K562 (cell line): Measurements from ENCODE around the gene MAP2K7. TPM values are rescaled to one million over a fixed set of nuclear protein-coding genes. Genes with fewer than 3 reads are reported as not detected.

Experiments used
- HMG20B ChIP-seq: fragments of 250-450 bp; sonication (Bioruptor Pico); IDR thresholded peaks from 2 replicates; pipeline ENCODE4 v1.5.0; 2021; ENCODE audit warnings: mild to moderate bottlenecking
- LCOR ChIP-seq: sonication (generic); formaldehyde crosslinking; IDR thresholded peaks from 2 replicates; pipeline ENCODE4 v1.8.0; 2022; ENCODE audit warnings: mild to moderate bottlenecking, missing genetic modification reagents
- NFIC ChIP-seq: fragments of 450-650 bp; IDR thresholded peaks from 2 replicates; pipeline ENCODE4 v1.6.1; 2017; ENCODE audit warnings: mild to moderate bottlenecking, inconsistent platforms
- POLR2AphosphoS5 ChIP-seq: IDR thresholded peaks from 2 replicates; pipeline ENCODE4 v1.6.1; 2011; ENCODE audit warnings: mild to moderate bottlenecking, low read depth, low read length, moderate library complexity; ENCODE audit not compliant: control insufficient read depth, insufficient read depth
- POLR2B ChIP-seq: fragments of 450-650 bp; IDR thresholded peaks from 2 replicates; pipeline ENCODE4 v1.6.1; 2018; ENCODE audit warnings: low read depth; ENCODE audit not compliant: partially characterized antibody
- POLR2G ChIP-seq: fragments of 200-400 bp; formaldehyde crosslinking; IDR thresholded peaks from 2 replicates; pipeline ENCODE4 v1.6.1; 2017; ENCODE audit warnings: low read depth, mild to moderate bottlenecking, antibody characterized with exemption, low read length, moderate library complexity
- RAD21 ChIP-seq, 2 experiments: fragments of 250-450 bp in 1 of 2; fragments of 450-650 bp in 1 of 2; sonication (Bioruptor Pico) in 1 of 2; formaldehyde crosslinking in 1 of 2; IDR thresholded peaks in 1 of 2; conservative IDR thresholded peaks in 1 of 2; 2 replicates each; pipeline versions ENCODE4 v1.4.0 to v1.8.0; 2020 to 2022; ENCODE audit warnings: mild to moderate bottlenecking in 2 of 2, moderate library complexity in 1 of 2
- RBM22 ChIP-seq: fragments of 200-400 bp; formaldehyde crosslinking; IDR thresholded peaks from 2 replicates; pipeline ENCODE4 v1.6.1; 2018; ENCODE audit warnings: low read length, low read depth; ENCODE audit not compliant: poor library complexity, severe bottlenecking
- RFX1 ChIP-seq: fragments of 450-650 bp; IDR thresholded peaks from 2 replicates; pipeline ENCODE4 v1.6.1; 2016; ENCODE audit warnings: mild to moderate bottlenecking, moderate library complexity
- SMAD2 ChIP-seq: fragments of 150-350 bp; IDR thresholded peaks from 2 replicates; pipeline ENCODE4 v1.6.1; 2014; ENCODE audit warnings: low read depth, mild to moderate bottlenecking, low read length
- SMARCE1 ChIP-seq: fragments of 450-650 bp; IDR thresholded peaks from 2 replicates; pipeline ENCODE4 v1.7.1; 2016; ENCODE audit warnings: mild to moderate bottlenecking
- SMC3 ChIP-seq: conservative IDR thresholded peaks from 2 replicates; pipeline ENCODE4 v1.6.1; 2011; ENCODE audit warnings: low read depth, low read length, improper control_type of control experiment; ENCODE audit not compliant: insufficient read depth
- XRCC4 ChIP-seq: IDR thresholded peaks from one replicate; pipeline ENCODE4 v1.6.1; 2011; ENCODE audit not compliant: insufficient read depth, insufficient read length; ENCODE audit errors: extremely low read depth
- ZBTB7A ChIP-seq: IDR thresholded peaks from 2 replicates; pipeline ENCODE4 v1.6.1; 2011; ENCODE audit warnings: low read depth, mild to moderate bottlenecking, low read length, moderate library complexity, borderline replicate concordance; ENCODE audit not compliant: control insufficient read depth
- ZZZ3 ChIP-seq: fragments of 450-650 bp; IDR thresholded peaks from 2 replicates; pipeline ENCODE4 v1.6.1; 2016; ENCODE audit warnings: antibody characterized with exemption, mild to moderate bottlenecking, moderate library complexity
- polyA plus RNA-seq, 8 experiments: library from polyadenylated mRNA; depleted of rRNA in 4 of 8; stranded (reverse) in 5 of 8; unstranded in 3 of 8; fragments of >200 nt; fragmentation: Nextera tagmentation in 2 of 8; fragmentation: Illumina TruSeq in 1 of 8; extraction: Ambion mirVana in 2 of 8; extraction: Trizol in 1 of 8; gene quantifications; 2 replicates each; pipeline versions ENCODE4 v1.2.1 to v1.2.3, GENCODE V29; 2011 to 2014; ENCODE audit warnings: inconsistent platforms in 1 of 8, missing spikeins in 1 of 8
- total RNA-seq, 7 experiments: library from RNA; depleted of rRNA in 6 of 7; stranded (reverse); fragments of >200 nt in 6 of 7; fragmentation: Illumina TruSeq in 2 of 7; extraction: Trizol in 2 of 7; gene quantifications; 2 replicates each; pipeline versions ENCODE4 v1.2.1 to v1.2.3, GENCODE V29; 2011 to 2021; ENCODE audit warnings: low replicate concordance in 1 of 7
- TF ChIP-seq, protein P1 (sequence below): sonication (generic); formaldehyde crosslinking; IDR thresholded peaks from 2 replicates; pipeline ENCODE4 v1.8.1; 2023; ENCODE audit warnings: mild to moderate bottlenecking, missing genetic modification reagents, moderate library complexity
- TF ChIP-seq, protein P2 (sequence below), 3 experiments: IDR thresholded peaks in 2 of 3; conservative IDR thresholded peaks in 1 of 3; 2 replicates each; pipeline ENCODE4 v1.5.1; 2011 to 2012; ENCODE audit warnings: low read length in 3 of 3, mild to moderate bottlenecking in 3 of 3, control low read depth in 2 of 3, improper control_type of control experiment in 1 of 3, inconsistent platforms in 1 of 3, low read depth in 1 of 3, mixed read lengths in 1 of 3, moderate library complexity in 1 of 3; ENCODE audit not compliant: insufficient read depth in 2 of 3
- TF ChIP-seq, protein P3 (sequence below): fragments of 200-800 bp; sonication (Bioruptor generic); IDR thresholded peaks from 2 replicates; pipeline ENCODE4 v1.6.1; 2017; ENCODE audit warnings: missing genetic modification characterization, missing compliant biosample characterization
- TF ChIP-seq, protein P4 (sequence below), 2 experiments: fragments of 450-650 bp in 1 of 2; sonication (generic) in 1 of 2; formaldehyde crosslinking in 1 of 2; IDR thresholded peaks in 1 of 2; conservative IDR thresholded peaks in 1 of 2; 2 replicates each; pipeline versions ENCODE4 v1.6.1 to v1.8.1; 2016 to 2023; ENCODE audit warnings: mild to moderate bottlenecking in 2 of 2, moderate library complexity in 2 of 2, inconsistent platforms in 1 of 2, missing genetic modification reagents in 1 of 2

MAP2K7 gene
- total and polyA plus RNA-seq, 9 of the 15 experiments (the other 6 are each of a cell fraction or from before 2014, with no cell fraction given) = 0.51 to 45.8 (median 14.1) TPM

DNA sequence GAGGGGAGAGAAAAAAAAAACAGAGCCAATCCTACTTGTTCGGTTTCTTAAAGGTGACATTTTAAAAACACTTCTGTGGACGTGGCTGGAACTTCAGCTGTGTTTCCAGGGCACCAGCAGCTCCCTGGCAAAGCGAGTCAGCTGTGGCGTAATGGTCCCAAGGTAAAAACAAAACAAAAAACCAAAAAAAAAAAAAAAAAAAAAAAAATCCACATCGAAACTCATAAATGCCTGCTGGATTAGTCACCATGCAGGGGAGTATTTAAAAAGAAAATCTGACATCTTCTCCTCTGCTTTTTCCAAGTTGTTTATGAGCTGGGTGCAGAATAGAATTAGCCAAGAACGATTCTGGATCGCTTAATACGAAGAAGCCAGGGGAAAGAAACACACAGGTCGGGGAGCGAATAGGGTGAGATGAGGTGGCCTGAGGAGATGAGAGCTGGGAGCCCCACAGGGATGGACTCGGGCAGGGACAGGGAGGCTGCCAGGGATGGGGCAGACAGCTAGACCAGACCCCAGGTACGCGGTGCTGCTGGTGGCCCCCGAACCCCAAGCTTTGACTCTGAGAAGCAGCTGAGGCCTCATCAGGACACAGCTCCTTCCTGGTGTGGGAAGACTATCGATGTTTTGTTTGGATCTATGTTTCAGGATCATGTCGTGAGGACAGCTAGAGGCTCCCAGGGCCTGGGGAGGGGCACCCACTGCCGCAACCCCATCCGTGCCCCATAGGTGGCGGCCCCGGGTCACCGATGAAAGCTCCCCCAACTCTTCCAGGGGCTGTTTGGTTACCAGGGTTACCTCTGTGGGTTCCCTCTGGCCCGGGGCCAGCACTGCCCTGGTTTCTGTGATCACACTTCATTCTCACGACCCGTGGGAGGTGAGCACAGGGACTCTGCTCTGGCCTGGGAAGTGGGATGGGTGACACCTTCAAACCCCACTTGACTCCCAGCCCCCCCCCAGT is 25.3 kb downstream of the MAP2K7 start (continued):
- TF ChIP-seq RBM22 (peak; percentile 62), HMG20B (CRISPR knock-in tag) (no peak), SMARCE1 (no peak), LCOR (CRISPR knock-in tag) (no peak), POLR2G (peak; percentile 69), XRCC4 (no peak), NFIC (peak; percentile 91), POLR2AphosphoS5 (peak; percentile 26; the same call in 1 of the 2 replicates), SMC3 (0 out of 2 replicates have a peak, but pooled peaks have one; percentile 24), POLR2B (peak; percentile 55), SMAD2 (no peak), RAD21 (CRISPR knock-in tag; conservative IDR thresholded peaks at IDR 0.05 in 1 of 2, IDR thresholded peaks at IDR 0.05 in 1 of 2) (peak in 1 of 2 experiments; percentile 51; a peak in 2 of 4 replicates), RFX1 (peak; percentile 86), ZBTB7A (peak; percentile 48; the same call in 1 of the 2 replicates), ZZZ3 (no peak)
- TF ChIP-seq, protein P1, sequence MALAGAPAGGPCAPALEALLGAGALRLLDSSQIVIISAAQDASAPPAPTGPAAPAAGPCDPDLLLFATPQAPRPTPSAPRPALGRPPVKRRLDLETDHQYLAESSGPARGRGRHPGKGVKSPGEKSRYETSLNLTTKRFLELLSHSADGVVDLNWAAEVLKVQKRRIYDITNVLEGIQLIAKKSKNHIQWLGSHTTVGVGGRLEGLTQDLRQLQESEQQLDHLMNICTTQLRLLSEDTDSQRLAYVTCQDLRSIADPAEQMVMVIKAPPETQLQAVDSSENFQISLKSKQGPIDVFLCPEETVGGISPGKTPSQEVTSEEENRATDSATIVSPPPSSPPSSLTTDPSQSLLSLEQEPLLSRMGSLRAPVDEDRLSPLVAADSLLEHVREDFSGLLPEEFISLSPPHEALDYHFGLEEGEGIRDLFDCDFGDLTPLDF (CRISPR knock-in tag) = 0 out of 2 replicates have a peak, but pooled peaks have one; percentile 51
- TF ChIP-seq, protein P2, sequence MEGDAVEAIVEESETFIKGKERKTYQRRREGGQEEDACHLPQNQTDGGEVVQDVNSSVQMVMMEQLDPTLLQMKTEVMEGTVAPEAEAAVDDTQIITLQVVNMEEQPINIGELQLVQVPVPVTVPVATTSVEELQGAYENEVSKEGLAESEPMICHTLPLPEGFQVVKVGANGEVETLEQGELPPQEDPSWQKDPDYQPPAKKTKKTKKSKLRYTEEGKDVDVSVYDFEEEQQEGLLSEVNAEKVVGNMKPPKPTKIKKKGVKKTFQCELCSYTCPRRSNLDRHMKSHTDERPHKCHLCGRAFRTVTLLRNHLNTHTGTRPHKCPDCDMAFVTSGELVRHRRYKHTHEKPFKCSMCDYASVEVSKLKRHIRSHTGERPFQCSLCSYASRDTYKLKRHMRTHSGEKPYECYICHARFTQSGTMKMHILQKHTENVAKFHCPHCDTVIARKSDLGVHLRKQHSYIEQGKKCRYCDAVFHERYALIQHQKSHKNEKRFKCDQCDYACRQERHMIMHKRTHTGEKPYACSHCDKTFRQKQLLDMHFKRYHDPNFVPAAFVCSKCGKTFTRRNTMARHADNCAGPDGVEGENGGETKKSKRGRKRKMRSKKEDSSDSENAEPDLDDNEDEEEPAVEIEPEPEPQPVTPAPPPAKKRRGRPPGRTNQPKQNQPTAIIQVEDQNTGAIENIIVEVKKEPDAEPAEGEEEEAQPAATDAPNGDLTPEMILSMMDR (IDR thresholded peaks at IDR 0.05 in 2 of 3, conservative IDR thresholded peaks at IDR 0.05 in 1 of 3; ENCODE audit: insufficient read depth in 2 of 3, low read depth in 1 of 3, low read length in 3 of 3) = peak; percentile 62 to 74 (median 68)
- TF ChIP-seq, protein P3, sequence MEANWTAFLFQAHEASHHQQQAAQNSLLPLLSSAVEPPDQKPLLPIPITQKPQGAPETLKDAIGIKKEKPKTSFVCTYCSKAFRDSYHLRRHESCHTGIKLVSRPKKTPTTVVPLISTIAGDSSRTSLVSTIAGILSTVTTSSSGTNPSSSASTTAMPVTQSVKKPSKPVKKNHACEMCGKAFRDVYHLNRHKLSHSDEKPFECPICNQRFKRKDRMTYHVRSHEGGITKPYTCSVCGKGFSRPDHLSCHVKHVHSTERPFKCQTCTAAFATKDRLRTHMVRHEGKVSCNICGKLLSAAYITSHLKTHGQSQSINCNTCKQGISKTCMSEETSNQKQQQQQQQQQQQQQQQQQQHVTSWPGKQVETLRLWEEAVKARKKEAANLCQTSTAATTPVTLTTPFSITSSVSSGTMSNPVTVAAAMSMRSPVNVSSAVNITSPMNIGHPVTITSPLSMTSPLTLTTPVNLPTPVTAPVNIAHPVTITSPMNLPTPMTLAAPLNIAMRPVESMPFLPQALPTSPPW (CRISPR knock-in tag) = peak; percentile 35; the same call in 1 of the 2 replicates
- TF ChIP-seq, protein P4, sequence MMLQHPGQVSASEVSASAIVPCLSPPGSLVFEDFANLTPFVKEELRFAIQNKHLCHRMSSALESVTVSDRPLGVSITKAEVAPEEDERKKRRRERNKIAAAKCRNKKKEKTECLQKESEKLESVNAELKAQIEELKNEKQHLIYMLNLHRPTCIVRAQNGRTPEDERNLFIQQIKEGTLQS (IDR thresholded peaks at IDR 0.05) = 0 out of 2 replicates have a peak, but pooled peaks have one; percentile 39
- TF ChIP-seq, protein P4 (CRISPR knock-in tag; conservative IDR thresholded peaks at IDR 0.05) = no peak
